Keratinocyte (primary cell): Measurements from ENCODE around the gene C11orf91. TPM values are rescaled to one million over a fixed set of nuclear protein-coding genes. Genes with fewer than 3 reads are reported as not detected.

ENCODE experiments used
- DNase-seq: peaks from one replicate; pipeline ENCODE4 v3.0.0-alpha.2; 2011; ENCODE audit warnings: low read depth, missing footprints, low spot score
- FAIRE-seq: peaks from 2 replicates; lab custom pipeline; 2011; peaks lifted over from hg19 to GRCh38; lab: Jason Lieb, UNC
- H2AFZ ChIP-seq: 2 replicates; pipeline ENCODE4 v1.6.0; 2012; ENCODE audit warnings: low read length, control low read depth, inconsistent platforms; ENCODE audit not compliant: control insufficient read depth
- H3K27ac ChIP-seq: 2 replicates; pipeline ENCODE4 v1.5.1; 2011; ENCODE audit warnings: low read length; ENCODE audit not compliant: control insufficient read depth, insufficient read depth
- H3K27me3 ChIP-seq: 3 replicates; pipeline ENCODE4 v1.6.0; 2011; ENCODE audit warnings: low read length; ENCODE audit not compliant: control insufficient read depth, insufficient read depth; ENCODE audit errors: extremely low read depth
- H3K36me3 ChIP-seq, 2 experiments: 2 replicates in 1 of 2; 3 replicates in 1 of 2; pipeline ENCODE4 v1.5.1; 2011; ENCODE audit warnings: low read length in 2 of 2, mild to moderate bottlenecking in 1 of 2; ENCODE audit not compliant: control insufficient read depth in 2 of 2, insufficient read depth in 2 of 2; ENCODE audit errors: extremely low read depth in 1 of 2
- H3K4me1 ChIP-seq: 3 replicates; pipeline ENCODE4 v1.5.1; 2011; ENCODE audit warnings: low read length; ENCODE audit not compliant: control insufficient read depth, insufficient read depth; ENCODE audit errors: extremely low read depth
- H3K4me2 ChIP-seq: 3 replicates; pipeline ENCODE4 v1.6.0; 2011; ENCODE audit warnings: low read depth, low read length; ENCODE audit not compliant: control insufficient read depth, insufficient read depth; ENCODE audit errors: extremely low read depth
- H3K4me3 ChIP-seq, 3 experiments: fragments of 200-600 bp in 1 of 3; sonication (generic) in 1 of 3; 2 replicates in 2 of 3; 3 replicates in 1 of 3; pipeline ENCODE4 v1.5.1; 2011 to 2016; ENCODE audit warnings: low read length in 3 of 3, mild to moderate bottlenecking in 3 of 3, control low read depth in 2 of 3, inconsistent platforms in 1 of 3, low read depth in 1 of 3, mixed read lengths in 1 of 3, mixed run types in 1 of 3, moderate library complexity in 1 of 3; ENCODE audit not compliant: control insufficient read depth in 2 of 3, insufficient read depth in 2 of 3; ENCODE audit errors: extremely low read depth in 1 of 3
- H3K79me2 ChIP-seq: 2 replicates; pipeline ENCODE4 v1.6.0; 2012; ENCODE audit warnings: low read length; ENCODE audit not compliant: control insufficient read depth, insufficient read depth
- H3K9ac ChIP-seq: 3 replicates; pipeline ENCODE4 v1.6.0; 2011; ENCODE audit warnings: low read length; ENCODE audit not compliant: control insufficient read depth, insufficient read depth; ENCODE audit errors: extremely low read depth
- H3K9me1 ChIP-seq: 3 replicates; pipeline ENCODE4 v1.6.0; 2011; ENCODE audit warnings: low read length; ENCODE audit not compliant: control insufficient read depth, insufficient read depth; ENCODE audit errors: extremely low read depth
- H3K9me3 ChIP-seq: 2 replicates; pipeline ENCODE4 v1.5.1; 2012; ENCODE audit warnings: low read depth, low read length; ENCODE audit not compliant: control insufficient read depth
- H4K20me1 ChIP-seq: 3 replicates; pipeline ENCODE4 v1.6.0; 2011; ENCODE audit warnings: low read length; ENCODE audit not compliant: control insufficient read depth, insufficient read depth; ENCODE audit errors: extremely low read depth
- CTCF ChIP-seq, 3 experiments: IDR thresholded peaks in 1 of 3; conservative IDR thresholded peaks in 1 of 3; optimal IDR thresholded peaks in 1 of 3; 2 replicates in 2 of 3; 3 replicates in 1 of 3; pipeline versions ENCODE3 to v1.5.1; 2011; ENCODE audit warnings: low read length in 3 of 3, mild to moderate bottlenecking in 3 of 3, moderate library complexity in 2 of 3, control low read depth in 1 of 3, inconsistent platforms in 1 of 3; ENCODE audit not compliant: insufficient read depth in 2 of 3; ENCODE audit errors: extremely low read depth in 1 of 3
- EZH2 ChIP-seq: IDR thresholded peaks from one replicate; pipeline ENCODE4 v1.6.1; 2012; ENCODE audit warnings: inconsistent platforms, mild to moderate bottlenecking, low read length, moderate library complexity
- dilution Hi-C: fragments of 300-500 bp; cut with MboI; formaldehyde crosslinking; loops from one replicate; pipeline ENCODE4 v1.7.0; 2020; ENCODE audit warnings: low sequenced_read_pairs; ENCODE audit not compliant: extremely low pct_ligation_motif_present
- polyA plus RNA-seq, 5 experiments: library from polyadenylated mRNA; depleted of rRNA in 3 of 5; stranded (reverse) in 3 of 5; stranded (forward) in 1 of 5; unstranded in 1 of 5; fragments of >200 nt; gene quantifications; 1 replicate in 1 of 5; 2 replicates in 3 of 5; 3 replicates in 1 of 5; pipeline versions ENCODE4 v1.2.1 to v1.2.3, GENCODE V29; 2011 to 2012; ENCODE audit warnings: missing spikeins in 2 of 5, low read depth in 1 of 5, low replicate concordance in 1 of 5

Gene C11orf91
- polyA plus RNA-seq, 1 donor (not counting 4 experiments of a cell fraction or from before 2014, with no cell fraction given): 0.10 TPM

- no peak for FAIRE-seq
- H3K27ac ChIP-seq: no peak overlapping the region
- dilution Hi-C loops: no loop called here
Observed at GRCh38 chr11:33698921-33699320, 1.7 kb downstream of the C11orf91 start.

GRCh38 chr11:33697997-33698396, 2.6 kb downstream of the C11orf91 start:
- Histone ChIP-seq H3K36me3 (peaks cover 0 to 2% of the 10 kb centered on the region in 2 experiments), H3K4me2 (no peak overlapping the region), H3K79me2 (no peaks in the 10 kb centered on the region), H3K9ac (no peak overlapping the region), H3K9me3 (no peaks in the 10 kb centered on the region), H3K9me1 (no peaks in the 10 kb centered on the region), H3K4me1 (peaks cover 69% of the 10 kb centered on the region), H3K27me3 (no peaks in the 10 kb centered on the region), H4K20me1 (no peaks in the 10 kb centered on the region), H2AFZ (no peak overlapping the region), H3K4me3 (no peak overlapping the region), H3K27ac (no peak overlapping the region)
- no peak for TF ChIP-seq CTCF (optimal IDR thresholded peaks at IDR 0.05 in 1 of 3, IDR thresholded peaks at IDR 0.05 in 1 of 3, conservative IDR thresholded peaks at IDR 0.05 in 1 of 3; ENCODE audit: extremely low read depth in 1 of 3, insufficient read depth in 2 of 3, low read length in 3 of 3)
- no peak for TF ChIP-seq EZH2
- FAIRE-seq (no peak), DNase-seq (no peak)
- dilution Hi-C loops: no loop called here

More at GRCh38 chr11:33698921-33699320, 1.7 kb downstream of the C11orf91 start:
- Histone ChIP-seq H2AFZ (no peak overlapping the region), H3K9ac (no peak overlapping the region), H3K27me3 (no peaks in the 10 kb centered on the region), H3K36me3 (peaks cover 0 to 2% of the 10 kb centered on the region in 2 experiments), H4K20me1 (no peaks in the 10 kb centered on the region), H3K4me3 (no peak overlapping the region), H3K9me3 (no peaks in the 10 kb centered on the region), H3K4me2 (no peak overlapping the region), H3K9me1 (no peaks in the 10 kb centered on the region), H3K4me1 (peaks cover 69% of the 10 kb centered on the region), H3K79me2 (no peaks in the 10 kb centered on the region)
- DNase-seq: no peak
- no peak for TF ChIP-seq CTCF (optimal IDR thresholded peaks at IDR 0.05 in 1 of 3, IDR thresholded peaks at IDR 0.05 in 1 of 3, conservative IDR thresholded peaks at IDR 0.05 in 1 of 3; ENCODE audit: extremely low read depth in 1 of 3, insufficient read depth in 2 of 3, low read length in 3 of 3)
- TF ChIP-seq EZH2: no peak
